ENCODE results near the gene RPS6KL1.

RPS6KL1 gene

DNA sequence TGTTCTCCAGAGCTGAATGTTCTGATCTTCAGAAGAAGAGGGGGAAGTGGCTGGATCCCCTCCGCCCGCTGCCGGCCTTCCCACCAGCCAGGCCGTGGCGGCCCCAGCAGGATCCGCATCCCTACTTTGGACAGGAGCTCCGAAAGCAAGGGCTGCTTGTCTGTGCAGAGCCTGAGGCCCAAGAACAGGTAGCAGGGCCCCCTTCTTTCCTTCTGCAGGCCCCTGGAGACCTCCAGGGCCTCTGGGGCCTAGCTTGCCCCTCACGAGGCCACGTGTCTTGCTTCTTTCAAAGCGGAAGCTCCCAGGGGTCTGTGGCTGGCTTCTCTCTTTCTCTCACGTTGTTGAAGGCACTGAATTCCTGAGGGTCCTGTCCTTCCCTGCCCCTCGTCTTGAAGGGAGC, 19.1 kb upstream of the RPS6KL1 start:
- peaks cover 0 to 64% (median 57%) of the 10 kb centered on the region in 4 donors for H3K4me1 ChIP-seq
- H3K27me3 ChIP-seq: no peaks in the 10 kb centered on the region
- H3K4me3 ChIP-seq: peak overlapping the region in 1 of 2 donors; percentile 14
- intact Hi-C loops (cut with DNase I; ENCODE audit: low total_unique reads): no loop called here
- peaks cover 0 to 18% (median 12%) of the 10 kb centered on the region in 3 donors for H3K36me3 ChIP-seq
- no peaks in the 10 kb centered on the region for H3K9me3 ChIP-seq
- TF ChIP-seq, protein P1, sequence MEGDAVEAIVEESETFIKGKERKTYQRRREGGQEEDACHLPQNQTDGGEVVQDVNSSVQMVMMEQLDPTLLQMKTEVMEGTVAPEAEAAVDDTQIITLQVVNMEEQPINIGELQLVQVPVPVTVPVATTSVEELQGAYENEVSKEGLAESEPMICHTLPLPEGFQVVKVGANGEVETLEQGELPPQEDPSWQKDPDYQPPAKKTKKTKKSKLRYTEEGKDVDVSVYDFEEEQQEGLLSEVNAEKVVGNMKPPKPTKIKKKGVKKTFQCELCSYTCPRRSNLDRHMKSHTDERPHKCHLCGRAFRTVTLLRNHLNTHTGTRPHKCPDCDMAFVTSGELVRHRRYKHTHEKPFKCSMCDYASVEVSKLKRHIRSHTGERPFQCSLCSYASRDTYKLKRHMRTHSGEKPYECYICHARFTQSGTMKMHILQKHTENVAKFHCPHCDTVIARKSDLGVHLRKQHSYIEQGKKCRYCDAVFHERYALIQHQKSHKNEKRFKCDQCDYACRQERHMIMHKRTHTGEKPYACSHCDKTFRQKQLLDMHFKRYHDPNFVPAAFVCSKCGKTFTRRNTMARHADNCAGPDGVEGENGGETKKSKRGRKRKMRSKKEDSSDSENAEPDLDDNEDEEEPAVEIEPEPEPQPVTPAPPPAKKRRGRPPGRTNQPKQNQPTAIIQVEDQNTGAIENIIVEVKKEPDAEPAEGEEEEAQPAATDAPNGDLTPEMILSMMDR (IDR thresholded peaks at IDR 0.05): no peak
- no peak for DNase-seq
- H3K27ac ChIP-seq: peak overlapping the region; percentile 81 to 90

DNA sequence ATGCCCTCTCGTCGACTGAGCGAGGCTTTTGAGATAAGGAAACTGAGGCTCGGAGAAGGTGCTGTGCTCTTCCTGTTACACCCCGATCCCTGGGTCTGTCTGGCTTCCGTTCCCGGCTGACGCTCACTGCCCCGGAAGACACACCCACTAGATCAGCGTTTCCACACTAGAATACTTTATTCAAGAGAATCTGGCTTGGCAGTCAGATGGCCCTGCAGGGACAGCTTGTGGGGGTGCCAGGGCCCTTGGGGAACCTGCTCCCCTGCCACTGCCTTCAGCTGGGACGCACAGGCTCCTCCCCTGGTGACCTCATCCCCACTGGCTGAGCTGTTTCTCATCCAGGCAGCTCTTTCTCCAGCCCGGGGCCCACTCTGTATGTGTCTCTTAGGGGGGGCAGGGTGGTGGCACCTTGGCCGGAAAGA, 18.6 kb upstream of the RPS6KL1 start:
- Histone ChIP-seq H3K27me3 (no peaks in the 10 kb centered on the region), H3K4me3 (no peak overlapping the region), H3K9me3 (no peaks in the 10 kb centered on the region), H3K36me3 (peaks cover 0 to 16% (median 12%) of the 10 kb centered on the region in 3 donors), H3K27ac (peak overlapping the region; percentile 81 to 90), H3K4me1 (peaks cover 0 to 59% (median 52%) of the 10 kb centered on the region in 4 donors)
- TF ChIP-seq, protein P1 (IDR thresholded peaks at IDR 0.05): no peak
- intact Hi-C loops (cut with DNase I; ENCODE audit: low total_unique reads): no loop called here
- peak; percentile 78 to 94 for DNase-seq

- H3K27me3 ChIP-seq: no peaks in the 10 kb centered on the region
- H3K9me3 ChIP-seq: no peaks in the 10 kb centered on the region
- H3K4me3 ChIP-seq: no peak overlapping the region
- intact Hi-C loops (cut with DNase I; ENCODE audit: low total_unique reads): no loop called here
- H3K36me3 ChIP-seq: peaks cover 0 to 16% (median 12%) of the 10 kb centered on the region in 3 donors
- peak overlapping the region; percentile 81 to 90 for H3K27ac ChIP-seq
- peaks cover 0 to 53% (median 47%) of the 10 kb centered on the region in 4 donors for H3K4me1 ChIP-seq
- DNase-seq: peak in 1 of 2 donors; percentile 65
- TF ChIP-seq, protein P1 (IDR thresholded peaks at IDR 0.05): no peak
These were observed 18.0 kb upstream of the RPS6KL1 start for GRCh38 chr14:74940956-74941565.

- Histone ChIP-seq H3K27ac (peak overlapping the region; percentile 81 to 90), H3K4me1 (peaks cover 0 to 59% (median 48%) of the 10 kb centered on the region in 4 donors), H3K9me3 (no peaks in the 10 kb centered on the region), H3K36me3 (peaks cover 0 to 12% (median 6%) of the 10 kb centered on the region in 3 donors), H3K27me3 (no peaks in the 10 kb centered on the region), H3K4me3 (no peak overlapping the region)
- intact Hi-C loops (cut with DNase I; ENCODE audit: low total_unique reads): no loop called here
- TF ChIP-seq, protein P1 (IDR thresholded peaks at IDR 0.05): no peak
- DNase-seq: peak in 1 of 2 donors; percentile 64
These were observed 15.8 kb upstream of the RPS6KL1 start for GRCh38 chr14:74938531-74939495.

DNA sequence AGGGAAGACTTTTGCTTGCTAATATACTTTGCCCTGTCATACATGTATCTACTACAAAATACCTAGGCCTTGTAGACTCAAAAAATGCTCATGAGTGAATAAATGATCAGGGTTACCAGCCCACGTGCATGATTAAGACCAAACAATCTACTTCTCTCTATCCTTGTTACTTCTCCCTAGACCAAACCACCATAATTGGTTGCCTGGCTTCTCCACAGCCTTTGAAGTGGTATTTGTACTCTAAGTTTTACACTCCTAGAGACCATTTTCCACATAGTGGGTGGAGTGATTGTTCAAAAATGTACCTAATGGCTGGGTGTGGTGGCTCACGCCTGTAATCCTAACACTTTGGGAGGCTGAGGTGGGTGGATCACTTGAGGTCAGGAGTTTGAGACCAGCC, 14.1 kb upstream of the RPS6KL1 start:
- Histone ChIP-seq H3K27me3 (no peaks in the 10 kb centered on the region), H3K27ac (no peak overlapping the region), H3K9me3 (no peaks in the 10 kb centered on the region), H3K36me3 (peaks cover 0 to 5% (median 3%) of the 10 kb centered on the region in 3 donors), H3K4me3 (no peak overlapping the region), H3K4me1 (peaks cover 0 to 50% (median 40%) of the 10 kb centered on the region in 4 donors)
- TF ChIP-seq, protein P1 (IDR thresholded peaks at IDR 0.05): no peak
- no peak for DNase-seq
- intact Hi-C loops (cut with DNase I; ENCODE audit: low total_unique reads): no loop called here

Measured in tibial artery (tissue), 4 donors.